Activated CD8-positive, alpha-beta memory T cell treated with anti-CD3 and anti-CD28 coated beads for 24 hours (primary cell): ENCODE measurements around the gene C9orf72.
"Not testable (repeated sequence)": the region's sequence is repeated elsewhere in the genome, so short reads cannot be mapped to it uniquely, and the experiment has no call there.

Experiments
- DNase-seq: peaks from one replicate; pipeline ENCODE4 v3.0.0-alpha.2; 2020

C9orf72 gene

DNA sequence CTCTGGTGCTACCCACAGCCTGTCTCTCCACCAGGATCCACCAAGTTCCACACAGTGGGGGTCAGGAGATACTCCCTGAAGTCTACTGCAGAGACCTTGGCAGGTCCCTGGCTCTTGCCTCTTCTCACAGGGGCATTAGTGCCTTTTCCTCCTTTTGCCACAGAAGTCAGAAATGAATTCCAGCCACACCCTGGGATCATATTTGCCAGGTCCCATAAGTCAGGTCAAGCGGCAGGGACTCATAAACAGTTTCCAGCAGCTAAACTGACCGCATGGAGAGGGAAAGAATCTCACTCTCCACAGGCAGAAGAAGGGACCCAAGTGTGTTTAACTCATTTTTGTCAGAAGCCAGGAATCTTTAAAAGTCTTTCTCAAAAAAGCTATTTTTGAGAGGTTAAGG lies 62.5 kb downstream of the C9orf72 start:
- DNase-seq = no peak

DNA sequence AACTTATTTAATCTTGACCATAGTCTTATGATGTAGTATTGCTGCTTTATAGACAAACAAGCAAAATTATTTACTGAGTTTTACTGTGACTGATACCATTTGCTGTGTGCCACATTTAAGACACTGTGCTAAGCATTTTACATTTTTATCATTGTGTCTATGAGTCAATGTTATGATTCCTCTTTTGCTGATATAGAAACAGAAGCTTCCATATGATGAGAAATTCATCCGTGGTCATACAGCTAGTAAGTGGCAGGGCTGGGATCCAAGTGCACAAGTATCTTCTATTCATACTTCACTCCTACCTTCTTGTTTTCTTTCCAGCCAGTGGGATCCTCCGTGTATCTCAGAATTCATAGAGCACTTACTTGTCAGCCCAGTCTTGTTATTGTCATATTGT lies 66.3 kb downstream of the C9orf72 start:
- DNase-seq = no peak

DNA sequence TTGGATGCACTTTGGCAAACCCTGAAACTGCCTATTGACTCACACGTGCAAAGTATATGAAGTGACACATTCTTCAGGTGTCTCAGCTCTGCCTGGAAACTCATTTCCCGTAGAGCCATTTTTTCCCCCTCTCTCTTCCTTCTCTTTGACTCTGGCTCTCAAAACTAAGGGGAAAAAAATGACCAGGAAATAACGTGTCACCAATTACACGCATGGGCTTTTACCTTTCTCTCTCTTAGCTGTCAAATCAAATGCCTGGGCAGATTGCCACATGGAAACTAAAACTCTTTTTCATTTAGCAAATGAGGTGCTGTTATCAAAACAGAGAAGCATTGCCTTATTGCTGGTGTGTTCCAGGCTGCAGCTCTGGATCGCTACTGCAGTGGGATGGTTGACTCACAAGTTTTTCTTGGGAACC lies 67.5 kb downstream of the C9orf72 start:
- no peak for DNase-seq

DNA sequence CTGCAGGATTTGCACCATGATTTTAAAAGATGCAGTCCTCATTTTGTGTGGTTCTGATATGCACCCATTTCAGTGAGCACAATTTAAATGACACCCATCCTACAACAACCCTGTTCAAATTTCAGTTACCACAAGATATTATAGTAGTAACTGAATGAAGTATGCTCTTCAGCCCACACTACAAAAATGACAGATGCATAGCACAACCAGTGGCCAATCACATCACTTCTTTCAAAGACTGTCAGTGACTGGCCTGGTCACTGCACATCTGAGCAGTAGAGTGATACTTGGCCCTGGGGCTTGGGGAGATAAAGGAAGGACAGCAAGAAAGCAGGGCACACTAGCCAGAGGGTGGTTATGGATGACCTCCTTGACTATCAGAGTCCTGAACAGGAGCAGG lies 69.0 kb downstream of the C9orf72 start:
- DNase-seq = no peak

DNA sequence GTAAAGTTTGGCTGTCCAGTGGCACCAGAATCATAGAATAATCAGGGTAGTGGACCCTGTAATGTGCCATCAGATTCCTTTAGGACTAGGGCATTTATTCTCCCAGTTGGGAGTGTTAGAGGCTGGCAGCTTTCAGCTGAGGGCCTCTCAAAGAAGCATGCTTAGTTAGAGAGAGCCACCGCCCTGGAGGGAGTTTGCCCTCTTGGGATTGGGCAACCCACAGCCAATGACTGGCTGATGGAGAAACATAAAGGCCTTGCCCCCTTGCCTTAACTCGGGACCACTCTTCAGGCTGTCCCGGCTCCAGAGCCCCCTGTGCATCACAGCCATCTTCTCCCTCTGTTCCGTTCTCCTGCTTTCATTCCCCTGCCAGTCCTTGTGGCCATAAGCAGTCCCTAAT lies 69.7 kb downstream of the C9orf72 start:
- no peak for DNase-seq

DNA sequence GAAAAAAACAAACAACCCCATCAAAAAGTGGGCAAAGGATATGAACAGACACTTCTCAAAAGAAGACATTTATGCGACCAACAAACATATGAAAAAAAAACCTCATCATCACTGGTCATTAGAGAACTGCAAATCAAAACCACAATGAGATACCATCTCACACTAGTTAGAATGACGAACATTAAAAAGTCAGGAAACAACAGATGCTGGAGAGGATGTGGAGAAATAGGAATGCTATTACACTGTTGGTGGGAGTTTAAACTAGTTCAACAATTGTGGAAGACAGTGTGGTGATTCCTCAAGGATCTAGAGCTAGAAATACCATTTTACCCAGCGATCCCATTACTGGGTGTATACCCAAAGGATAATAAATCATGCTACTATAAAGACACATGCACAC lies 72.4 kb downstream of the C9orf72 start:
- DNase-seq = not testable (repeated sequence)

DNA sequence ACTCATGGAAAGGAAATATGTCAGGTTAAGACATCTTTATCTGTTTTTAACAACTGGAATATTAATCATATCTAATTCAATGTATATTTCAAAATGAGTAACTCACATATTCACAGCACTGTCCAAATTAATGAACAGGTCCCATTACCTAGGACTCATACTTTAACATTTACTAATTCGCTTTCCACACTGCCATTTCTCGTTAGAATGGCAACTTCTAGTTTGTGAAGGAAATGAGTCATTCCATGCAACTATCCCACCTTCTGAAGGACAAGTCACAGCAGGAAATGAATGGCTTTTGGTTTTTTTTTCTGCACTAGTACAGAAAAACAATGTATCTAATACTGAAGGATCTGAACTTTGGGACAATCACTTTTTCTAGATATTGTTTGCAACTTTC lies 73.8 kb downstream of the C9orf72 start:
- DNase-seq = no peak

DNA sequence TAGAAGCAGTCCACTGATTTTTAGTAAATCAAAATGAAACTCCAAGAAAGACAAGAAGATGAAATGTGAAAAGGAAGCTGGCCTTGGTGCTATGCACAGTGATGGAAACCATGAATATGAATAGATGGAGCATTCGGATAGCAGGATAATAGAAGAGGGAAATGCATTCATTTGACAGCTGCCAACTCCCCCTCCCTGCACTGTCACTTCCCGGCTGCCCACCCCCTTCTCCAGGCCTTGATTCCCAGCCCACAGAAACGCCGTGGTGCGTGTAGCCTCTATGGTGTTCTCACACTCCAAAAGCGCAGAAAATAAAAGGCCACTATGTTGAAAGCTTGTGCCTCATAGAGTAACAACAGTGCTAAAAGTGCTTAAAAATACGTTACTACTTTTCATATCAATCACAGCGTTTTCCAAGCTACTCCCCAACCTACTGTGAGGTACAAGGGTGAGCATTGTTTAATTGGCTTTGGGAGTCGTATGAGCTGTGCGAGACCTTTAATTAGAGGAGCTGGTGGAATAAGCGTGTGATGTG lies 75.3 kb downstream of the C9orf72 start:
- no peak for DNase-seq
